ENCODE measurements around the gene FAM200A.

The FAM200A gene

DNA sequence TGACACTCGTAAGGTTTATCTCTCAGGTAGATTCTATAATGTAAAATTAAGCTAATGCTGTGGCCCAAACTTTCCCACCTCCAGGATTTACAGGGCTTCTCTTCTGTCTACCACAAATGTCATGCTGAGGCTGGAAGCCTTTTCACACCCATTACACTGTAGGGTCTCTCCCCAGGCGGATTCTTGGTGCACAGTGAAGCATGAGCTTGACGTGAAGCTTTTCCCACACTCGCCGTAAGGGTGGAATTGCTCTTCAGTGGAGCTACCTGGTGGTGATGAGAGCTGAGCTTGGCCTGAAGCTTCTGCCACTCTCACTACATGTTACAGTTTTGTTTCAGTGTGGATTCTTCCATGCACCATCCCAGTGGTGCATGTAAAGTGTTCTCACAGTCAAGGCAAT is 11.4 kb downstream of the FAM200A start:
- H3F3A ChIP-seq (ENCODE audit: insufficient read depth, low read length): no peaks in the 10 kb centered on the region
- no peaks in the 10 kb centered on the region for H3K27me3 ChIP-seq (replicated peaks; ENCODE audit: insufficient read depth, low read length)
- H3K9me2 ChIP-seq (replicated peaks; ENCODE audit: insufficient read depth, low read length): no peaks in the 10 kb centered on the region
- H3K4me3 ChIP-seq (ENCODE audit: low read length): no peak overlapping the region
- H3K4me2 ChIP-seq (ENCODE audit: low read depth, low read length): no peak overlapping the region
- no peaks in the 10 kb centered on the region for H3K9me3 ChIP-seq (replicated peaks; ENCODE audit: insufficient read depth, low read length)
- no peak overlapping the region for H3K27ac ChIP-seq (ENCODE audit: low read length)
- no peak overlapping the region for H3K9ac ChIP-seq (ENCODE audit: low read length)
- no peaks in the 10 kb centered on the region for H3K79me2 ChIP-seq (ENCODE audit: low read length)
- H2AFZ ChIP-seq (ENCODE audit: low read length): no peak overlapping the region
- no peaks in the 10 kb centered on the region for H3K36me3 ChIP-seq (replicated peaks; ENCODE audit: insufficient read depth, low read length)
- H3K4me1 ChIP-seq (ENCODE audit: low read length): no peaks in the 10 kb centered on the region
- H4K20me1 ChIP-seq (ENCODE audit: insufficient read depth, low read length): no peaks in the 10 kb centered on the region
- DNase-seq: no peak
- TF ChIP-seq EZH2 (optimal IDR thresholded peaks at IDR 0.05; ENCODE audit: low read depth, low read length): no peak
- TF ChIP-seq, protein P1, sequence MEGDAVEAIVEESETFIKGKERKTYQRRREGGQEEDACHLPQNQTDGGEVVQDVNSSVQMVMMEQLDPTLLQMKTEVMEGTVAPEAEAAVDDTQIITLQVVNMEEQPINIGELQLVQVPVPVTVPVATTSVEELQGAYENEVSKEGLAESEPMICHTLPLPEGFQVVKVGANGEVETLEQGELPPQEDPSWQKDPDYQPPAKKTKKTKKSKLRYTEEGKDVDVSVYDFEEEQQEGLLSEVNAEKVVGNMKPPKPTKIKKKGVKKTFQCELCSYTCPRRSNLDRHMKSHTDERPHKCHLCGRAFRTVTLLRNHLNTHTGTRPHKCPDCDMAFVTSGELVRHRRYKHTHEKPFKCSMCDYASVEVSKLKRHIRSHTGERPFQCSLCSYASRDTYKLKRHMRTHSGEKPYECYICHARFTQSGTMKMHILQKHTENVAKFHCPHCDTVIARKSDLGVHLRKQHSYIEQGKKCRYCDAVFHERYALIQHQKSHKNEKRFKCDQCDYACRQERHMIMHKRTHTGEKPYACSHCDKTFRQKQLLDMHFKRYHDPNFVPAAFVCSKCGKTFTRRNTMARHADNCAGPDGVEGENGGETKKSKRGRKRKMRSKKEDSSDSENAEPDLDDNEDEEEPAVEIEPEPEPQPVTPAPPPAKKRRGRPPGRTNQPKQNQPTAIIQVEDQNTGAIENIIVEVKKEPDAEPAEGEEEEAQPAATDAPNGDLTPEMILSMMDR (IDR thresholded peaks at IDR 0.05; ENCODE audit: low read length): no peak
- TF ChIP-seq EZH2phosphoT487 (IDR thresholded peaks at IDR 0.05; ENCODE audit: low read length): no peak

DNA sequence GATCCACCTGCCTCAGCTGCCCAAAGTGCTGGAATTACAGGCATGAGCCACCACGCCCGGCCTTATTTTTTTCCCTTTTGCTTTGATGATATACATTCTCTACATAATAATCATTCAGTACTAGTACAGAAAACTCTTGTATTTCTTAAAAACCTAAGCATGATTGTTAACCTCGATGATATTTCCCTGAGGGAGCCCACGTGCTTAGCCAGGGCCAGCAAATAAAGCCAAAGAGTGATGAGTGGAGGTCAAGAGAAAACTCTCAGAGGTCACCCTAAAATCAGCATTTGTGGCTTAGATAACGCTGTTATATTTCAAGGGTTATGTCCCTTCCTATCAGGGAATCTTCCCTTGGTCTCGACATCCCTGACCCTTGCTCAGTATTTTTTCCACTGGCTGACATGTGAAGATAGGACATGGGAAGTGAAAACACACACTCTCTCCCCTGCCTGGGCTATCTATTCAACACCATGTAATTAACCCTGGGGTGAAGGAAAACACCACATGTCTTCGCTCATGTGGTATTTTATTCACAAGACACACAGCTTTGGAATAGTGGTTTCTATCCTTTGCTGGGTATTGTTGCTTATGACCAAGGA is 12.6 kb downstream of the FAM200A start:
- no peaks in the 10 kb centered on the region for H3K9me3 ChIP-seq (replicated peaks; ENCODE audit: insufficient read depth, low read length)
- H3K79me2 ChIP-seq (ENCODE audit: low read length): no peaks in the 10 kb centered on the region
- H3K9me2 ChIP-seq (replicated peaks; ENCODE audit: insufficient read depth, low read length): no peaks in the 10 kb centered on the region
- no peak overlapping the region for H3K4me3 ChIP-seq (ENCODE audit: low read length)
- no peak overlapping the region for H3K9ac ChIP-seq (ENCODE audit: low read length)
- no peaks in the 10 kb centered on the region for H3F3A ChIP-seq (ENCODE audit: insufficient read depth, low read length)
- DNase-seq: no peak
- no peaks in the 10 kb centered on the region for H3K4me1 ChIP-seq (ENCODE audit: low read length)
- no peaks in the 10 kb centered on the region for H3K36me3 ChIP-seq (replicated peaks; ENCODE audit: insufficient read depth, low read length)
- H3K4me2 ChIP-seq (ENCODE audit: low read depth, low read length): no peak overlapping the region
- no peaks in the 10 kb centered on the region for H3K27me3 ChIP-seq (replicated peaks; ENCODE audit: insufficient read depth, low read length)
- no peaks in the 10 kb centered on the region for H4K20me1 ChIP-seq (ENCODE audit: insufficient read depth, low read length)
- TF ChIP-seq EZH2phosphoT487 (IDR thresholded peaks at IDR 0.05; ENCODE audit: low read length) (no peak), EZH2 (optimal IDR thresholded peaks at IDR 0.05; ENCODE audit: low read depth, low read length) (no peak)
- TF ChIP-seq, protein P1 (IDR thresholded peaks at IDR 0.05; ENCODE audit: low read length): no peak
- no peak overlapping the region for H3K27ac ChIP-seq (ENCODE audit: low read length)
- H2AFZ ChIP-seq (ENCODE audit: low read length): no peak overlapping the region

DNA sequence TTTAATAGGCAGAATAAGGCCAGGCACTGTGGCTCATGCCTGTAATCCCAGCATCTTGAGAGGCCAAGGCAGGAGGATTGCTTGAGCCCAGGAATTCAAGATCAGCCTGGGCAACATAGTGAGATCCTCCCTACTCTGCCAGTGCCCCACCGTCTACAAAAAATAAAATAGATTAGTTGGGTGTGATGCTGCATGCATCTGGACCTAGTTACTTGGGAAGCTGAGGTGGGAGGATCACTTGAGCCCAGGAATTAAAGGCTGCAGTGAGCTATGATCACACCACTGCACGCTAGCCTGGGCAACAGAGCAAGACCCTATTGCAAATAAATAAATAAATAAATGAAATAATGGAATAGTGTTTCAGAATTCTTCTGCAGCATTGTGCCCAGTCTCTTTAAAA is 16.2 kb downstream of the FAM200A start:
- no peak for DNase-seq
- Histone ChIP-seq H3K27ac (ENCODE audit: low read length) (no peak overlapping the region), H3K79me2 (ENCODE audit: low read length) (0 out of 2 replicates have a peak, but pooled peaks cover 3% of the 10 kb centered on the region), H3K9me3 (replicated peaks; ENCODE audit: insufficient read depth, low read length) (0 out of 2 replicates have a peak, but pooled peaks cover 10% of the 10 kb centered on the region), H3K9me2 (replicated peaks; ENCODE audit: insufficient read depth, low read length) (no peaks in the 10 kb centered on the region), H3F3A (ENCODE audit: insufficient read depth, low read length) (no peaks in the 10 kb centered on the region), H3K36me3 (replicated peaks; ENCODE audit: insufficient read depth, low read length) (peaks cover 21% of the 10 kb centered on the region), H3K27me3 (replicated peaks; ENCODE audit: insufficient read depth, low read length) (no peaks in the 10 kb centered on the region), H2AFZ (ENCODE audit: low read length) (no peak overlapping the region), H4K20me1 (ENCODE audit: insufficient read depth, low read length) (no peaks in the 10 kb centered on the region), H3K4me2 (ENCODE audit: low read depth, low read length) (no peak overlapping the region), H3K9ac (ENCODE audit: low read length) (no peak overlapping the region), H3K4me3 (ENCODE audit: low read length) (no peak overlapping the region), H3K4me1 (ENCODE audit: low read length) (no peaks in the 10 kb centered on the region)
- no peak for TF ChIP-seq EZH2 (optimal IDR thresholded peaks at IDR 0.05; ENCODE audit: low read depth, low read length)
- no peak for TF ChIP-seq EZH2phosphoT487 (IDR thresholded peaks at IDR 0.05; ENCODE audit: low read length)

DNA sequence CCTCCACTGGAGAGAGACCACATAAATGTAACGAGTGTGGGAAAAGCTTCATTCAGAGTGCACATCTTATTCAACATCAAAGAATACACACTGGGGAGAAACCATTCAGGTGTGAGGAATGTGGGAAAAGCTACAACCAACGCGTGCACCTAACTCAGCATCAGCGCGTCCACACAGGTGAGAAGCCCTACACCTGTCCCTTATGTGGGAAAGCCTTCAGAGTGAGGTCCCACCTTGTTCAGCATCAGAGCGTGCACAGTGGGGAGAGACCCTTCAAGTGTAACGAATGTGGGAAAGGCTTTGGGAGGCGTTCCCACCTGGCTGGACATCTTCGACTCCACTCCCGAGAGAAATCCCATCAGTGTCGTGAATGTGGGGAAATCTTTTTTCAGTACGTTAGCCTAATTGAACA is 20.6 kb downstream of the FAM200A start:
- TF ChIP-seq, protein P1 (IDR thresholded peaks at IDR 0.05; ENCODE audit: low read length): no peak
- TF ChIP-seq EZH2 (optimal IDR thresholded peaks at IDR 0.05; ENCODE audit: low read depth, low read length) (no peak), EZH2phosphoT487 (IDR thresholded peaks at IDR 0.05; ENCODE audit: low read length) (no peak)
- peaks cover 24% of the 10 kb centered on the region for H3K36me3 ChIP-seq (replicated peaks; ENCODE audit: insufficient read depth, low read length)

More for the DNA sequence above, 20.6 kb downstream of the FAM200A start:
- no peaks in the 10 kb centered on the region for H3K9me2 ChIP-seq (replicated peaks; ENCODE audit: insufficient read depth, low read length)
- no peak overlapping the region for H3K4me3 ChIP-seq (ENCODE audit: low read length)
- H3K79me2 ChIP-seq (ENCODE audit: low read length): 0 out of 2 replicates have a peak, but pooled peaks cover 3% of the 10 kb centered on the region
- no peak overlapping the region for H3K4me2 ChIP-seq (ENCODE audit: low read depth, low read length)
- H3K27ac ChIP-seq (ENCODE audit: low read length): no peak overlapping the region
- 0 out of 2 replicates have a peak, but pooled peaks cover 10% of the 10 kb centered on the region for H3K9me3 ChIP-seq (replicated peaks; ENCODE audit: insufficient read depth, low read length)
- H2AFZ ChIP-seq (ENCODE audit: low read length): no peak overlapping the region
- DNase-seq: no peak
- no peaks in the 10 kb centered on the region for H4K20me1 ChIP-seq (ENCODE audit: insufficient read depth, low read length)
- no peak overlapping the region for H3K9ac ChIP-seq (ENCODE audit: low read length)
- no peaks in the 10 kb centered on the region for H3F3A ChIP-seq (ENCODE audit: insufficient read depth, low read length)
- no peaks in the 10 kb centered on the region for H3K27me3 ChIP-seq (replicated peaks; ENCODE audit: insufficient read depth, low read length)
- no peaks in the 10 kb centered on the region for H3K4me1 ChIP-seq (ENCODE audit: low read length)

All from MM.1S (cell line).